Urinary bladder (tissue), 4 donors: Measurements from ENCODE around the gene NLGN4X. TPM values are rescaled to one million over a fixed set of nuclear protein-coding genes. Genes with fewer than 3 reads are reported as not detected.
A peak's percentile ranks its signal among the peaks of the same experiment; 100 is the strongest.

Experiments
- DNase-seq: peaks from one replicate; pipeline ENCODE4 v3.0.0-alpha.2; 2015; ENCODE audit errors: extremely low spot score
- H3K27ac ChIP-seq: one replicate; pipeline ENCODE4 v1.5.1; 2013; ENCODE audit warnings: low read depth, mild to moderate bottlenecking, moderate library complexity
- H3K36me3 ChIP-seq: one replicate; pipeline ENCODE4 v1.6.1; 2013; ENCODE audit warnings: mild to moderate bottlenecking, moderate library complexity; ENCODE audit not compliant: insufficient read depth
- H3K4me1 ChIP-seq: one replicate; pipeline ENCODE4 v1.6.1; 2013; ENCODE audit warnings: mild to moderate bottlenecking, moderate library complexity; ENCODE audit not compliant: insufficient read depth
- H3K4me3 ChIP-seq: one replicate; pipeline ENCODE4 v1.5.1; 2013; ENCODE audit warnings: low read depth, low read length
- WGBS: extraction: QIAGEN DNeasy Blood & Tissue Kit; methylation state at CpG from one replicate; pipeline ENCODE4 v1.1.7; 2013; 5-methylcytosine and 5-hydroxymethylcytosine counted together
- polyA plus RNA-seq: library from polyadenylated mRNA; stranded (reverse); fragments of 200-250 nt; gene quantifications from one replicate; pipeline ENCODE4 v1.2.3, GENCODE V29; 2013
- total RNA-seq: library from RNA; depleted of rRNA; stranded (reverse); fragments of >200 nt; gene quantifications from one replicate; pipeline ENCODE4 v1.2.3, GENCODE V29; 2014
- donor health status: healthy with polysubstance abuse.
- donor health status: healthy.

Gene NLGN4X
- total and polyA plus RNA-seq, 2 donors: 5.1 to 15.7 TPM

GRCh38 chrX:6203462-6204215 is 25.0 kb downstream of the NLGN4X start:
- Histone ChIP-seq H3K4me1 (no peaks in the 10 kb centered on the region), H3K4me3 (no peak overlapping the region)
- DNase-seq: no peak

GRCh38 chrX:6199486-6199885 is 29.2 kb downstream of the NLGN4X start:
- Histone ChIP-seq H3K36me3 (no peaks in the 10 kb centered on the region), H3K27ac (no peak overlapping the region), H3K4me3 (no peak overlapping the region), H3K4me1 (no peaks in the 10 kb centered on the region)
- no peak for DNase-seq
- WGBS: 76% methylated on average over 2 of the region's 2 CpGs

More at GRCh38 chrX:6203462-6204215, 25.0 kb downstream of the NLGN4X start:
- H3K36me3 ChIP-seq: no peaks in the 10 kb centered on the region
- H3K27ac ChIP-seq: no peak overlapping the region
- WGBS: 71% methylated on average over 6 of the region's 6 CpGs

GRCh38 chrX:6187256-6187655 is 41.4 kb downstream of the NLGN4X start:
- H3K4me1 ChIP-seq: no peaks in the 10 kb centered on the region
- no peak overlapping the region for H3K27ac ChIP-seq
- WGBS: over 99% methylated on average over 28 of the region's 28 CpGs
- H3K36me3 ChIP-seq: no peaks in the 10 kb centered on the region
- no peak for DNase-seq
- H3K4me3 ChIP-seq: no peak overlapping the region

DNA sequence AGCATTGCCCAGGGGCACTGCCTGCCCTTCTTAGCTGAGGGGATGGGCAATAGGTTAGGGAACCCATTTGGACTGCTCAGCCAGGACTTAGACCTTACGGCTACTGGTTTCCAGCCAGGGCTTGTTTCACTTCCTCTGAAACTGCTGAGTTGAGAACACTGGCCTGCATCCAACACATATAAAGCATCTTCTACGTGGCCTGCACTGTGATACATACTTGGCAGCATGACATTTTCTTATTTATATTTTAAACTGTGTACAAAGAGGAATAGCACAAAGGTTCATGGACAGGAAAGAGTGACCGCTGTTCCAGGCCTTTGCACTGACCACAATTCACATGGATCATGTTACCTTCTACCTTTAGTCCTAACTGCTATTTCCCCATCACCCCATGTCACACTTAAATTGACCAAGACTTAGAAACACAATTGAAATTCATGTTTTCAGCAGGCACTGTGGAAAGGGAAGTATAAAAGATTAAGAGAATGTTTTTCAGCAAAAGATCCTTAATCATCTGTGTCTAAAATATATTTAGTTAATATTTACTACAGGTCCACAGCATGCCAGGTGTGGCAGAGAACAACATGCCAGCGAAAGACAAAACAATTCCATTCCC is 43.7 kb downstream of the NLGN4X start:
- H3K4me1 ChIP-seq: no peaks in the 10 kb centered on the region
- WGBS: 30% methylated on average over 4 of the region's 4 CpGs
- H3K36me3 ChIP-seq: no peaks in the 10 kb centered on the region
- DNase-seq: no peak
- no peak overlapping the region for H3K27ac ChIP-seq
- no peak overlapping the region for H3K4me3 ChIP-seq

- DNase-seq: no peak
- WGBS: 99% methylated on average over 3 of the region's 3 CpGs
- no peaks in the 10 kb centered on the region for H3K4me1 ChIP-seq
- H3K27ac ChIP-seq: no peak overlapping the region
- H3K36me3 ChIP-seq: no peaks in the 10 kb centered on the region
- no peak overlapping the region for H3K4me3 ChIP-seq
These were observed 52.8 kb downstream of the NLGN4X start for GRCh38 chrX:6175914-6176313.

DNA sequence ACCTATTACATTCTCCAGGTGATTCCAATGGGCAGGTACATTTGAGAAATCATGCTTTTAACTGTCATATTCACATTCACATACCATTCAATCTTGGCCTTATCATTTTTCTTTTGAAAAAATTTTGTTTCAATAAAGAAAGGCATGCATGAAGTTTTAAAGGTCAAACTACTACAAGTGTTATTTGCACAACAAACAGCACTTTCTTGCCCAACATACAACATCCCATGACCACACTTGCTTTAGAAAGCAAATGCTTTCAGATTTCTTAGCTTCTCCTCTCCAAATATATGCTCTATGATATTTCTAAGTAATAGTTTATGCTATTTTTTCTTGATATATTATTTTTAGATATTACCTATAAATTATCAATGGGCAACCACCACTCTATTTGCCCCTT is 58.2 kb downstream of the NLGN4X start:
- no peaks in the 10 kb centered on the region for H3K4me1 ChIP-seq
- no peak for DNase-seq
- no peak overlapping the region for H3K27ac ChIP-seq
- no peaks in the 10 kb centered on the region for H3K36me3 ChIP-seq
- no peak overlapping the region for H3K4me3 ChIP-seq

GRCh38 chrX:6169407-6169806 is 59.3 kb downstream of the NLGN4X start:
- 74% methylated on average over 8 of the region's 8 CpGs for WGBS
- no peak for DNase-seq
- Histone ChIP-seq H3K4me3 (no peak overlapping the region), H3K4me1 (no peaks in the 10 kb centered on the region), H3K36me3 (no peaks in the 10 kb centered on the region), H3K27ac (no peak overlapping the region)

DNA sequence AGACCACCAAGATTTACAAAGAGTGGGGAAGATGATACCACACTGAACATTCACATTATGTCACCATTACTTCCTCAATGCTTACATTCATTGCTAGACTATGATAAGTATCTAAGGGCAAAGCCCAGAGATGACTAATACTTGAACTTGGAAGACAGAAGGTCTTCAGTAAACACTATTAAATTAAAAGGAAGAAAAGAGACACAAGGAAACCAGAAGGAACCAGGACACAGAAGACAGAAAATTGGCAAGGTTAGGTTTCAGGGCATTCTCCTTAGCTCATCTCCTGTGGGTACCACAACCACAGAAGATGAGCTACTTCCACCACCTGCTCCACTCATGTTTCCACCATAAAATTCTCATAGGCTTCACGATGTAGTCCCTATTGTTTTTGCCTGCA is 64.9 kb downstream of the NLGN4X start:
- no peaks in the 10 kb centered on the region for H3K36me3 ChIP-seq
- H3K27ac ChIP-seq: no peak overlapping the region
- WGBS: 55% methylated on average over 1 of the region's 1 CpG
- no peak for DNase-seq
- H3K4me1 ChIP-seq: no peaks in the 10 kb centered on the region
- H3K4me3 ChIP-seq: no peak overlapping the region

DNA sequence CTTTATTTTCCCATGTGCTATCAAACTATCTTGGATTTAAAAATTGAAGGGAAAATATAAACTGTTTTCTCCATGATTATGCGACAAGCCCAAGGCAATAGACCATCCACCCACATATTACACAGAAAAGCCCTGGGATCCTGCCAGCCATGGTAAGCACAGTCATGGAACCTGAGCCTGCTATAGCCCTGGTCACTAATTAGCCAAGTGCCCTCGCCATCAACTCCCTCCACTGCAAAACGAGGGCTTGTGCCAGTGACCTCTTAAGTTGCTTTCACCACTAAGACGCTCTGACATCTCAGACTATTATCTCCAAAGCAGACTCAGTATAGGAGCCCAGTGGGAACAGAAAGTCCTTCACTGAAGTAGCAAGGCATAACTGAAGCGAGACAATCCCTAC is 69.2 kb downstream of the NLGN4X start:
- no peak overlapping the region for H3K4me3 ChIP-seq
- H3K4me1 ChIP-seq: no peaks in the 10 kb centered on the region
- no peak overlapping the region for H3K27ac ChIP-seq
- DNase-seq: no peak
- 72% methylated on average over 5 of the region's 5 CpGs for WGBS
- H3K36me3 ChIP-seq: no peaks in the 10 kb centered on the region

DNA sequence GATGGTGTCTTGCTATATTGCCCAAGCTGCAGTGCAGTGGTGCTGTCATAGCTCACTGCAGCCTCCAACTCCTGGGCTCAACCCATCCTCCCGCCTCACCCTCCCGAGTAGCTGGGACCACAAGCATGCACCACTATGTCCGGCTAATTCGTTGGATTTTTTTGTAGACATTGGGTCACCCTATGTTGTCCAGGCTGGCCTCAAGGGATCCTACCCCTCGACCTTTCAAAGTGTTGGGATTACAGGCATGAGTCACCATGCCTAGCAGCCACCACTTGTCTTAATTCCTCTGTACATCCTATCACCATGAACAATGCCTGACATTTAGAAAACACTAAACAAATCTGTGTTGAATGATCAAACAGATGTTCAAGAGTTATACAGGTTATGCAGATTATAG is 76.7 kb downstream of the NLGN4X start:
- 68% methylated on average over 5 of the region's 5 CpGs for WGBS
- H3K36me3 ChIP-seq: no peaks in the 10 kb centered on the region
- H3K4me1 ChIP-seq: no peaks in the 10 kb centered on the region
- no peak overlapping the region for H3K27ac ChIP-seq
- no peak overlapping the region for H3K4me3 ChIP-seq
- DNase-seq: no peak

GRCh38 chrX:6149060-6149872 is 79.4 kb downstream of the NLGN4X start:
- no peaks in the 10 kb centered on the region for H3K36me3 ChIP-seq
- no peaks in the 10 kb centered on the region for H3K4me1 ChIP-seq
- no peak overlapping the region for H3K27ac ChIP-seq
- no peak overlapping the region for H3K4me3 ChIP-seq
- DNase-seq: peak; percentile 6
- WGBS: 53% methylated on average over 6 of the region's 6 CpGs

GRCh38 chrX:6134255-6134654 is 94.4 kb downstream of the NLGN4X start:
- no peaks in the 10 kb centered on the region for H3K36me3 ChIP-seq
- no peak overlapping the region for H3K4me3 ChIP-seq
- DNase-seq: no peak
- H3K4me1 ChIP-seq: no peaks in the 10 kb centered on the region
- H3K27ac ChIP-seq: no peak overlapping the region
- WGBS: 87% methylated on average over 2 of the region's 2 CpGs

DNA sequence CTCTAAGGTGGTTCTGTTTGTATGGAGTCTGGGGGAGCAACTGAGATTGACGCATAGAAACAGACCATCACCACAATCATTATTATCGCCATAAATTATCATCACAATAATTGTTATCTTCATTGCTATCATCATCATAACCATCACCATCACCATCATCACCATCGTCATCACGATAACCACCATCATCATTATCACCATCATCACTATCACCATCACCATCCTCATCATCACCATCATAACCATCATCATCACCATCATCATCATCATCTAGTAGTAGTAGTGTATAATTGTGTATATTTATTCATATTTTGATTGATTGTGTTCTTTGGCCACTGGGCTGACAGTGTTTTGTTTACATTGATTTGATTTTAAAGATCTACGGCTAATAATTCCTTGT is 95.7 kb downstream of the NLGN4X start:
- H3K36me3 ChIP-seq: no peaks in the 10 kb centered on the region
- H3K27ac ChIP-seq: no peak overlapping the region
- H3K4me3 ChIP-seq: no peak overlapping the region
- 97% methylated on average over 5 of the region's 5 CpGs for WGBS
- H3K4me1 ChIP-seq: no peaks in the 10 kb centered on the region
- no peak for DNase-seq

- Histone ChIP-seq H3K27ac (no peak overlapping the region), H3K36me3 (no peaks in the 10 kb centered on the region), H3K4me1 (no peaks in the 10 kb centered on the region), H3K4me3 (no peak overlapping the region)
- no peak for DNase-seq
These were observed 97.4 kb downstream of the NLGN4X start for GRCh38 chrX:6131287-6131686.
